ENCODE results near the gene MRPL20. TPM values are rescaled to one million over a fixed set of nuclear protein-coding genes. Genes with fewer than 3 reads are reported as not detected.

Gene MRPL20
- total RNA-seq, 4 donors from 2014 or later: 123 to 199 (median 160) TPM

GRCh38 chr1:1423245-1423597 is 16.1 kb upstream of the MRPL20 start:
- 82 to 92% methylated on average over 7 of the region's 7 CpGs for WGBS, 2 donors
- no peak overlapping the region for H3K27ac ChIP-seq

GRCh38 chr1:1422465-1423244 is 15.6 kb upstream of the MRPL20 start:
- WGBS, 2 donors: 61 to 62% methylated on average over 22 to 24 of the region's 29 CpGs
- Histone ChIP-seq H3K27me3 (no peaks in the 10 kb centered on the region), H3K36me3 (no peaks in the 10 kb centered on the region), H3K4me3 (replicated peaks in 1 of 3) (no peak overlapping the region), H3K9me3 (no peaks in the 10 kb centered on the region), H3K27ac (no peak overlapping the region), H3K4me1 (peaks cover 0 to 6% of the 10 kb centered on the region in 2 donors)
- intact Hi-C loops (cut with DNase I): no loop called here
- TF ChIP-seq CTCF (IDR thresholded peaks at IDR 0.05) (no peak), POLR2A (IDR thresholded peaks at IDR 0.05) (no peak)
- no peak for DNase-seq

More at GRCh38 chr1:1423245-1423597, 16.1 kb upstream of the MRPL20 start:
- intact Hi-C loops (cut with DNase I): no loop called here
- no peak for DNase-seq
- H3K36me3 ChIP-seq: no peaks in the 10 kb centered on the region
- no peak overlapping the region for H3K4me3 ChIP-seq (replicated peaks in 1 of 3)
- TF ChIP-seq POLR2A (IDR thresholded peaks at IDR 0.05) (no peak), CTCF (IDR thresholded peaks at IDR 0.05) (no peak)
- no peaks in the 10 kb centered on the region for H3K9me3 ChIP-seq
- H3K4me1 ChIP-seq: peaks cover 0 to 6% of the 10 kb centered on the region in 2 donors
- no peaks in the 10 kb centered on the region for H3K27me3 ChIP-seq

- no peaks in the 10 kb centered on the region for H3K36me3 ChIP-seq
- intact Hi-C loops (cut with DNase I): no loop called here
- H3K27me3 ChIP-seq: no peaks in the 10 kb centered on the region
- H3K27ac ChIP-seq: no peak overlapping the region
- no peaks in the 10 kb centered on the region for H3K9me3 ChIP-seq
- whole genome bisulfite sequencing, 2 donors: 83 to 84% methylated on average over 7 of the region's 7 CpGs
- H3K4me1 ChIP-seq: peaks cover 0 to 6% of the 10 kb centered on the region in 2 donors
- DNase-seq: no peak
- H3K4me3 ChIP-seq (replicated peaks in 1 of 3): no peak overlapping the region
- TF ChIP-seq POLR2A (IDR thresholded peaks at IDR 0.05) (no peak), CTCF (IDR thresholded peaks at IDR 0.05) (no peak)
Measured at GRCh38 chr1:1421907-1422464, 14.9 kb upstream of the MRPL20 start.

DNA sequence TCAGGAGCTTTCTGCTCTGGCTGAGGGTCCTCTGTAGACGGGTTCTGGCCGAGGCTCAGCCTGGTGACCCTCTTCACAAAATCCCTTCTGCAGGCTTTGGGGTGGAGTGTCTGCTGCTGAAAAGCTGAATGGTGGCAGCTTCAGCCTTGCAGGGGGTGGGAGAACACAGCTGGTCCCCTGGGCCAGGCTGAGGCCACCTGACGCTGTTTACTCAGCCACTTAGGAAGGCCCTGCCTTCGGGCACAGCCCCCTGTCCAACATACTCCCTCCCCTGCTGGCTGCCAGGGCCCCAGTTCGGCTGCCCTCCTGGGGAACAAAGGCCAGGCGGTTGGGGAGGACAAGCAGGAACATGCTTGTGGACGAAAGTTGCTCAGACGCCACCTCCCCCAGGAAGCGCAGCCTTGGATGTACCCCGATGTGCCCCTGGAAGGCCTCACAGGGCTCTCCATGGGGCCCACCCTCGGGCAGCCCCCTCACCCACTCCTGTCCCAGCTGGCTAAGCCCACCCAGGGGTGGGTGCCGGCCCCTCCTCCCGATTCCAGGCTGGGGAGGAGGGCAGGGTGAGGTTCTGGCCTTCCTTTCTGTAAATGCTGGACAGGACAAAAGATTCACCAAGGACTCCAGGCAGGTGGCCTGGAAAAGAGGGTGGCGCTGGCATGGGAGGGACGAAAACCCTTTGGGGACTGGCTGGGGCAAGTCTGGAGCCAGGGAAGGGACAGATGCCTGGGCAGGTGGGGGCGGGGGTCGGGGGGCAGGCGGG is 14.2 kb upstream of the MRPL20 start, which contains the start of gene ANKRD65:
TSS of gene ANKRD65 (minus strand) at position 130 of the 760 bp plus-strand sequence. CDS start 271 bp downstream, outside the sequence.
- no peak for DNase-seq
- 71 to 78% methylated on average over 14 to 15 of the region's 18 CpGs for WGBS, 2 donors
- peaks cover 0 to 6% of the 10 kb centered on the region in 2 donors for H3K4me1 ChIP-seq
- intact Hi-C loops (cut with DNase I): no loop called here
- no peaks in the 10 kb centered on the region for H3K27me3 ChIP-seq
- H3K4me3 ChIP-seq (replicated peaks in 1 of 3): no peak within 1 kb of the TSS
- no peaks in the 10 kb centered on the region for H3K36me3 ChIP-seq
- H3K9me3 ChIP-seq: no peaks in the 10 kb centered on the region
- H3K27ac ChIP-seq: no peak within 1 kb of the TSS
- no peak for TF ChIP-seq CTCF (IDR thresholded peaks at IDR 0.05)
- no peak for TF ChIP-seq POLR2A (IDR thresholded peaks at IDR 0.05)

Measured in thyroid gland (tissue), 4 donors.